Measurements from ENCODE around the gene CLEC2D. TPM values are rescaled to one million over a fixed set of nuclear protein-coding genes. Genes with fewer than 3 reads are reported as not detected.

Gene CLEC2D
- total RNA-seq, 1 experiment from 2014 or later = 32.6 TPM

GRCh38 chr12:9706086-9706685, 36.7 kb downstream of the CLEC2D start:
- BruUV-seq (replicated peaks) = no TSS peak
- no peaks in the 10 kb centered on the region for H3K9me2 ChIP-seq (ENCODE audit: insufficient read depth)
- POLR2A ChIA-PET (ENCODE audit: unreplicated experiment) = no interaction called here
- intact Hi-C loops (cut with micrococcal nuclease; ENCODE audit: unreplicated experiment) = loop anchor here (5.0 kb wide), 1 partner anchor 59 kb away; no protein-coding TSS in a partner anchor
- no peaks in the 10 kb centered on the region for H3K36me3 ChIP-seq (ENCODE audit: low read depth)
- peak in 1 of 2 experiments; percentile 41 for DNase-seq
- peaks cover 15% of the 10 kb centered on the region for H3K4me1 ChIP-seq (replicated peaks; ENCODE audit: insufficient read depth)
- no peaks in the 10 kb centered on the region for H3K79me2 ChIP-seq (ENCODE audit: low read depth)
- H3K27ac ChIP-seq = peak overlapping the region; percentile 20
- H3K9me3 ChIP-seq (ENCODE audit: insufficient read depth, low read depth) = 0 out of 2 replicates have a peak, but pooled peaks cover 2% of the 10 kb centered on the region
- CTCF ChIA-PET = interaction anchor here (0.6 kb wide), 1 partner anchor 612 kb away, joined by 3 read pairs; no protein-coding TSS in a partner anchor
- peak overlapping the region; percentile 25; the same call in 1 of the 2 replicates for H3K4me2 ChIP-seq
- TF ChIP-seq CTCF (conservative IDR thresholded peaks at IDR 0.05) = no peak
- no peak for TF ChIP-seq EZH2 (IDR thresholded peaks at IDR 0.05; ENCODE audit: low read depth)
- H3K4me3 ChIP-seq = no peak overlapping the region
- peaks cover 13% of the 10 kb centered on the region for H3F3A ChIP-seq (ENCODE audit: insufficient read depth, low read depth)
- H4K20me1 ChIP-seq (ENCODE audit: insufficient read depth) = no peaks in the 10 kb centered on the region
- H2AFZ ChIP-seq = no peak overlapping the region
- H3K27me3 ChIP-seq (ENCODE audit: insufficient read depth, low read depth) = no peaks in the 10 kb centered on the region

GRCh38 chr12:9707356-9707755, 37.8 kb downstream of the CLEC2D start:
- no peaks in the 10 kb centered on the region for H3K79me2 ChIP-seq (ENCODE audit: low read depth)
- peaks cover 13% of the 10 kb centered on the region for H3F3A ChIP-seq (ENCODE audit: insufficient read depth, low read depth)
- H3K27me3 ChIP-seq (ENCODE audit: insufficient read depth, low read depth) = no peaks in the 10 kb centered on the region
- no peak overlapping the region for H2AFZ ChIP-seq
- 0 out of 2 replicates have a peak, but pooled peaks cover 2% of the 10 kb centered on the region for H3K9me3 ChIP-seq (ENCODE audit: insufficient read depth, low read depth)
- ChIA-PET POLR2A (ENCODE audit: unreplicated experiment) (no interaction called here), CTCF (interaction anchor here (0.6 kb wide), 1 partner anchor 35 kb away, joined by 4 read pairs; no protein-coding TSS in a partner anchor)
- H3K4me1 ChIP-seq (replicated peaks; ENCODE audit: insufficient read depth) = peaks cover 15% of the 10 kb centered on the region
- no peak overlapping the region for H3K4me2 ChIP-seq
- H3K9me2 ChIP-seq (ENCODE audit: insufficient read depth) = no peaks in the 10 kb centered on the region
- TF ChIP-seq CTCF (conservative IDR thresholded peaks at IDR 0.05) (no peak), EZH2 (IDR thresholded peaks at IDR 0.05; ENCODE audit: low read depth) (no peak)
- H3K4me3 ChIP-seq = no peak overlapping the region
- no peaks in the 10 kb centered on the region for H3K36me3 ChIP-seq (ENCODE audit: low read depth)
- no TSS peak for BruUV-seq (replicated peaks)
- intact Hi-C loops (cut with micrococcal nuclease; ENCODE audit: unreplicated experiment) = loop anchor here (5.0 kb wide), 1 partner anchor 60 kb away; no protein-coding TSS in a partner anchor
- no peaks in the 10 kb centered on the region for H4K20me1 ChIP-seq (ENCODE audit: insufficient read depth)
- no peak for DNase-seq
- H3K27ac ChIP-seq = no peak overlapping the region

- no peaks in the 10 kb centered on the region for H3K36me3 ChIP-seq (ENCODE audit: low read depth)
- 0 out of 2 replicates have a peak, but pooled peaks cover 2% of the 10 kb centered on the region for H3K9me3 ChIP-seq (ENCODE audit: insufficient read depth, low read depth)
- H3K79me2 ChIP-seq (ENCODE audit: low read depth) = no peaks in the 10 kb centered on the region
- CTCF ChIA-PET = interaction anchor here (0.6 to 1.1 kb wide), 5 partner anchors 9 to 1051 kb away, joined by 3 to 19 read pairs (median 4); no protein-coding TSS in a partner anchor
- H3F3A ChIP-seq (ENCODE audit: insufficient read depth, low read depth) = peaks cover 13% of the 10 kb centered on the region
- no peaks in the 10 kb centered on the region for H3K9me2 ChIP-seq (ENCODE audit: insufficient read depth)
- intact Hi-C loops (cut with micrococcal nuclease; ENCODE audit: unreplicated experiment) = loop anchor here (1.0 to 5.0 kb wide), 2 partner anchors 61 to 74 kb away; no protein-coding TSS in a partner anchor
- BruUV-seq (replicated peaks) = no TSS peak
- POLR2A ChIA-PET (ENCODE audit: unreplicated experiment) = interaction anchor here (0.6 kb wide), 1 partner anchor 58 kb away, joined by 6 read pairs; no protein-coding TSS in a partner anchor
- H3K4me1 ChIP-seq (replicated peaks; ENCODE audit: insufficient read depth) = peaks cover 15% of the 10 kb centered on the region
- TF ChIP-seq CTCF (conservative IDR thresholded peaks at IDR 0.05) (peak; percentile 85), EZH2 (IDR thresholded peaks at IDR 0.05; ENCODE audit: low read depth) (no peak)
- H3K27me3 ChIP-seq (ENCODE audit: insufficient read depth, low read depth) = no peaks in the 10 kb centered on the region
- peak in 1 of 2 experiments; percentile 21 for DNase-seq
- no peak overlapping the region for H3K4me3 ChIP-seq
- no peaks in the 10 kb centered on the region for H4K20me1 ChIP-seq (ENCODE audit: insufficient read depth)
- no peak overlapping the region for H3K27ac ChIP-seq
- H3K4me2 ChIP-seq = no peak overlapping the region
- H2AFZ ChIP-seq = no peak overlapping the region
These were observed 38.6 kb downstream of the CLEC2D start for GRCh38 chr12:9707864-9708808.

Measured in PC-9 (cell line).